HepG2 (cell line): ENCODE results near the gene RPUSD4. TPM values are rescaled to one million over a fixed set of nuclear protein-coding genes. Genes with fewer than 3 reads are reported as not detected.

Experiments used
- AKNA ChIP-seq: sonication (generic); formaldehyde crosslinking; IDR thresholded peaks from 2 replicates; pipeline ENCODE4 v1.4.0; 2020; ENCODE audit warnings: missing genetic modification reagents, borderline replicate concordance
- DDIT3 ChIP-seq: sonication (generic); formaldehyde crosslinking; IDR thresholded peaks from 2 replicates; pipeline ENCODE4 v1.4.0; 2020; ENCODE audit warnings: mild to moderate bottlenecking, missing genetic modification reagents
- FIP1L1 ChIP-seq: fragments of 200-400 bp; formaldehyde crosslinking; IDR thresholded peaks from 2 replicates; pipeline ENCODE4 v1.6.1; 2018; ENCODE audit warnings: low read depth, mild to moderate bottlenecking, low read length, moderate library complexity, borderline replicate concordance; ENCODE audit not compliant: insufficient read depth
- NR2C2 ChIP-seq: sonication (generic); formaldehyde crosslinking; IDR thresholded peaks from 2 replicates; pipeline ENCODE4 v1.4.0; 2020; ENCODE audit warnings: missing genetic modification reagents, mild to moderate bottlenecking, moderate library complexity, borderline replicate concordance
- NR2F2 ChIP-seq: IDR thresholded peaks from 2 replicates; pipeline ENCODE4 v1.6.1; 2012; ENCODE audit warnings: low read depth, inconsistent platforms, borderline replicate concordance
- PRPF4 ChIP-seq: fragments of 200-400 bp; formaldehyde crosslinking; IDR thresholded peaks from 2 replicates; pipeline ENCODE4 v1.6.1; 2016; ENCODE audit warnings: low read length, low read depth; ENCODE audit not compliant: poor library complexity, severe bottlenecking
- SAP130 ChIP-seq: IDR thresholded peaks from 2 replicates; pipeline ENCODE4 v1.6.1; 2016; ENCODE audit warnings: low read depth
- SP4 ChIP-seq: sonication (generic); formaldehyde crosslinking; IDR thresholded peaks from 2 replicates; pipeline ENCODE4 v1.8.1; 2023; ENCODE audit warnings: mild to moderate bottlenecking, missing genetic modification reagents
- TERF1 ChIP-seq: sonication (generic); formaldehyde crosslinking; IDR thresholded peaks from 2 replicates; pipeline ENCODE4 v1.8.0; 2022; ENCODE audit warnings: mild to moderate bottlenecking, missing genetic modification reagents, moderate library complexity
- ZBTB26 ChIP-seq: IDR thresholded peaks from 2 replicates; pipeline ENCODE4 v1.6.1; 2016; ENCODE audit warnings: missing compliant biosample characterization, missing genetic modification reagents, borderline replicate concordance
- ZBTB3 ChIP-seq: sonication (generic); formaldehyde crosslinking; IDR thresholded peaks from 2 replicates; pipeline ENCODE4 v1.4.0; 2020; ENCODE audit warnings: low read depth, mild to moderate bottlenecking, moderate library complexity, missing genetic modification reagents, borderline replicate concordance
- ZNF17 ChIP-seq: sonication (generic); formaldehyde crosslinking; IDR thresholded peaks from 2 replicates; pipeline ENCODE4 v1.5.0; 2020; ENCODE audit warnings: mild to moderate bottlenecking, missing genetic modification reagents
- ZNF230 ChIP-seq: sonication (generic); formaldehyde crosslinking; IDR thresholded peaks from 2 replicates; pipeline ENCODE4 v1.4.0; 2020; ENCODE audit warnings: mild to moderate bottlenecking, missing genetic modification reagents
- ZNF556 ChIP-seq: sonication (generic); formaldehyde crosslinking; IDR thresholded peaks from 2 replicates; pipeline ENCODE4 v1.4.0; 2020; ENCODE audit warnings: mild to moderate bottlenecking, missing genetic modification reagents, borderline replicate concordance
- ZNF770 ChIP-seq: sonication (generic); formaldehyde crosslinking; IDR thresholded peaks from 2 replicates; pipeline ENCODE4 v1.5.0; 2020; ENCODE audit warnings: mild to moderate bottlenecking, missing genetic modification reagents
- polyA plus RNA-seq, 8 experiments: library from polyadenylated mRNA; depleted of rRNA in 3 of 8; stranded (reverse) in 7 of 8; unstranded in 1 of 8; fragments of >200 nt; fragmentation: Illumina TruSeq in 4 of 8; extraction: Trizol in 4 of 8; gene quantifications; 2 replicates each; pipeline versions ENCODE4 v1.2.1 to v1.2.3, GENCODE V29; 2011 to 2016; ENCODE audit warnings: low read depth in 4 of 8, missing spikeins in 1 of 8, mixed read lengths in 1 of 8; ENCODE audit not compliant: insufficient read depth in 1 of 8
- total RNA-seq, 5 experiments: library from RNA; depleted of rRNA; stranded (reverse); fragments of >200 nt; fragmentation: Illumina TruSeq; extraction: Trizol; gene quantifications; 2 replicates each; pipeline ENCODE4 v1.2.3, GENCODE V29; 2016; ENCODE audit warnings: low read depth in 1 of 5

The RPUSD4 gene
- total and polyA plus RNA-seq, 2 of the 13 experiments (the other 11 are each of a cell fraction or from before 2014, with no cell fraction given) = 45.0 to 52.9 TPM

- TF ChIP-seq TERF1 (no peak), ZNF230 (CRISPR knock-in tag) (0 out of 2 replicates have a peak, but pooled peaks have one; percentile 42), DDIT3 (CRISPR knock-in tag) (no peak), SAP130 (CRISPR knock-in tag) (peak; percentile 42), ZNF17 (CRISPR knock-in tag) (no peak), AKNA (CRISPR knock-in tag) (no peak), FIP1L1 (no peak), ZBTB3 (CRISPR knock-in tag) (no peak), ZNF556 (peak; percentile 49; the same call in 1 of the 2 replicates), ZNF770 (peak; percentile 97), SP4 (CRISPR knock-in tag) (no peak), NR2C2 (CRISPR knock-in tag) (peak; percentile 52; the same call in 1 of the 2 replicates), NR2F2 (peak; percentile 19; the same call in 1 of the 2 replicates), PRPF4 (no peak), ZBTB26 (CRISPR knock-in tag) (peak; percentile 52; the same call in 1 of the 2 replicates)
Measured at GRCh38 chr11:126186708-126187529, 24.5 kb downstream of the RPUSD4 start (continued).
